BE2C (cell line): ENCODE measurements around the gene KLF2.
"Not testable (repeated sequence)": the region's sequence is repeated elsewhere in the genome, so short reads cannot be mapped to it uniquely, and the experiment has no call there.

Source experiments
- DNase-seq: peaks from one replicate; pipeline ENCODE4 v3.0.0-alpha.2; 2020
- H3K27me3 ChIP-seq: fragments of 250-450 bp; sonication (Bioruptor Pico); 2 replicates; pipeline ENCODE4 v1.5.1; 2020; ENCODE audit warnings: mild to moderate bottlenecking
- H3K36me3 ChIP-seq: fragments of 250-450 bp; sonication (Bioruptor Pico); 2 replicates; pipeline ENCODE4 v1.5.1; 2020; ENCODE audit warnings: mild to moderate bottlenecking
- H3K4me1 ChIP-seq: fragments of 250-450 bp; sonication (Bioruptor Pico); 2 replicates; pipeline ENCODE4 v1.5.1; 2020
- H3K4me3 ChIP-seq: 2 replicates; pipeline ENCODE4 v1.5.1; 2011; ENCODE audit warnings: low read depth, low read length
- H3K9me3 ChIP-seq: fragments of 250-450 bp; sonication (Bioruptor Pico); 2 replicates; pipeline ENCODE4 v1.5.1; 2020
- CTCF ChIP-seq: IDR thresholded peaks from 2 replicates; pipeline ENCODE4 v1.5.1; 2012; ENCODE audit warnings: mild to moderate bottlenecking, low read depth, low read length

Gene KLF2

GRCh38 chr19:16296713-16297112 is 27.9 kb upstream of the KLF2 start:
- no peak for TF ChIP-seq CTCF
- Histone ChIP-seq H3K4me3 (no peak overlapping the region), H3K27me3 (no peaks in the 10 kb centered on the region), H3K4me1 (no peaks in the 10 kb centered on the region), H3K36me3 (no peaks in the 10 kb centered on the region), H3K9me3 (no peaks in the 10 kb centered on the region)
- no peak for DNase-seq

DNA sequence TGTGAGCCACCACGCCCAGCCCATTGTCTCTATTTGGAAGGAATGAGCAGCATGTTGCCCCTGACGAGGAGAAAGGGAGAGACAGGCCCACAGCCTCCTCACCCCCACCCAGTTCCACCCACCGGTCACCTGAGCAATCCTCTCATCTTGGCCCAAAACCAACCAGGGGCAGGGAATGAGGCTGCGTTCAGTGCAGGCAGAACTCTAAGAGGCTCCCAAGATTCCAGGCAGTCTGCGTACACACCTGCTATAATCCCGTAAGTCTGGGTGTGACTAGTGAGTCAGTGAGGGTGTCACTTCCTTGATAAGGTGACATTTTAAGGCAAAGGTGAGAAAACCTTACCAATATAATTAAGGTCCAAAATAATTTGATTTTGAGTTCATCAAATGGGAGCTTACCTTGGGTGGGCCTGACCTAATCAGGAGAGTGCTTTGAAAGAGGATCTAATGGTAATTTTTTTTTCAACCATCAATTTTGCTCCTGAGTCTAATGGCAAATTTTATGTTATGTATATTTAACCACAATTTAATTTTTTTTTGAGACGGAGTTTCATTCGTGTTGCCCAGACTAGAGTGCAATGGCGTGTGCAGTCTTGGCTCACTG is 26.9 kb upstream of the KLF2 start:
- no peak for DNase-seq
- Histone ChIP-seq H3K4me3 (no peak overlapping the region), H3K27me3 (no peaks in the 10 kb centered on the region), H3K4me1 (no peaks in the 10 kb centered on the region), H3K9me3 (no peaks in the 10 kb centered on the region), H3K36me3 (no peaks in the 10 kb centered on the region)
- TF ChIP-seq CTCF: no peak

DNA sequence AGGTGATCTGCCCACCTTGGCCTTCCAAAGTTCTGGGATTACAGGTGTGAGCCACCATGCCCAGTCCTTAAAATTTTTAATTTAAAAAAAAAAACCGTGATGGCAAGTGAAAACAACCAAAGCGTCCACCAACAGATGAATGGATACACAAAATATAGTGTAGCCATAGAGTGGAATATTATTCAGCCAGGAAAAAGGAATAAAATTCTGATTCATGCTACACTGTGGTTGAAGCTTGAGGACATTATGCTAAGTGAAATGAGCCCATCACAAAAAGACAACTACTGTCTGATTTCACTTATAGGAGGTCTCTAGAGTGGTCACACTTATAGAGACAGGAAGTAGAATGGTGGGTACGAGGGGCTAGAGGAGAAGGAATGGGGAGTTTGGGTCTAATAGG is 26.3 kb upstream of the KLF2 start:
- no peaks in the 10 kb centered on the region for H3K4me1 ChIP-seq
- H3K4me3 ChIP-seq: no peak overlapping the region
- no peak for DNase-seq
- no peaks in the 10 kb centered on the region for H3K27me3 ChIP-seq
- no peaks in the 10 kb centered on the region for H3K36me3 ChIP-seq
- no peak for TF ChIP-seq CTCF
- no peaks in the 10 kb centered on the region for H3K9me3 ChIP-seq

- Histone ChIP-seq H3K27me3 (no peaks in the 10 kb centered on the region), H3K4me3 (no peak overlapping the region), H3K9me3 (no peaks in the 10 kb centered on the region), H3K4me1 (no peaks in the 10 kb centered on the region), H3K36me3 (no peaks in the 10 kb centered on the region)
- no peak for DNase-seq
- TF ChIP-seq CTCF: no peak
Measured at GRCh38 chr19:16301999-16302694, 22.5 kb upstream of the KLF2 start.

- TF ChIP-seq CTCF: no peak
Measured at GRCh38 chr19:16303755-16304154, 20.9 kb upstream of the KLF2 start.

GRCh38 chr19:16304511-16304910 is 20.1 kb upstream of the KLF2 start:
- H3K9me3 ChIP-seq, DNase-seq, H3K27me3 ChIP-seq, H3K4me3 ChIP-seq, H3K4me1 ChIP-seq, H3K36me3 ChIP-seq: not testable (repeated sequence)

More at GRCh38 chr19:16303755-16304154, 20.9 kb upstream of the KLF2 start:
- H3K4me3 ChIP-seq: no peak overlapping the region
- no peaks in the 10 kb centered on the region for H3K9me3 ChIP-seq
- H3K36me3 ChIP-seq: no peaks in the 10 kb centered on the region
- DNase-seq: no peak
- no peaks in the 10 kb centered on the region for H3K4me1 ChIP-seq
- no peaks in the 10 kb centered on the region for H3K27me3 ChIP-seq

DNA sequence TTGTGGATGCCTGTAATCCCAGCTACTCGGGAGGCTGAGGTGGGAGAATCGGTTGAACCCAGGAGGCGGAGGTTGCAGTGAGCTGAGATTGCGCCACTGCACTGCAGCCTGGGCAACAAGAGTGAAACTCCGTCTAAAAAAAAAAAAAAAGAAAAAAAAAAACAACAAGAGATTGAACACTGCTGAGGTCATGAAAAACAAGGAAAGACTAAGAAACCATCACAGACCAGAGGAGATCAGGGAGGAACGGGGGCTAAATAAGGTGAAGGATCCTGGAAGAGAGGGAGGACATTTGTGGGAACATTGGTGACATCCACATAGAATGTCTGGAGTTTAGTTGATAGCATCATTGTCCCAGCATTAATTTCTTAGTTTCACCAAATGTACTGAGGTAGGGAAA is 19.6 kb upstream of the KLF2 start:
- DNase-seq, H3K4me1 ChIP-seq, H3K4me3 ChIP-seq, H3K9me3 ChIP-seq, H3K27me3 ChIP-seq, H3K36me3 ChIP-seq: not testable (repeated sequence)
